Ureter (tissue), 1 donor: Measurements from ENCODE around the gene CAPRIN2. TPM values are rescaled to one million over a fixed set of nuclear protein-coding genes. Genes with fewer than 3 reads are reported as not detected.

Experiments used
- DNase-seq: peaks from one replicate; pipeline ENCODE4 v3.0.0-alpha.2; 2020; ENCODE audit warnings: low spot score
- total RNA-seq: library from RNA; stranded (reverse); gene quantifications from one replicate; pipeline ENCODE4 v1.2.4, GENCODE V29; 2023
- donor health status: DM: yes; HTN: yes; CAD: no.

Gene CAPRIN2
- total RNA-seq, 1 donor from 2014 or later = 32.0 TPM

GRCh38 chr12:30761730-30762129 lies 7.0 kb upstream of the CAPRIN2 start:
- no peak for DNase-seq

- DNase-seq = no peak
These were observed 2.6 kb upstream of the CAPRIN2 start for GRCh38 chr12:30757316-30757715.

GRCh38 chr12:30756074-30756473 lies 1.3 kb upstream of the CAPRIN2 start:
- DNase-seq = no peak

GRCh38 chr12:30755395-30755762 lies 628 bp upstream of the CAPRIN2 start:
- DNase-seq = no peak

GRCh38 chr12:30754383-30754749 lies 385 bp downstream of the CAPRIN2 start:
- no peak for DNase-seq

- DNase-seq = no peak
These were observed 884 bp downstream of the CAPRIN2 start for GRCh38 chr12:30753751-30754382.

- DNase-seq = no peak
These were observed 1.5 kb downstream of the CAPRIN2 start for GRCh38 chr12:30753233-30753632.

GRCh38 chr12:30752255-30752654 lies 2.5 kb downstream of the CAPRIN2 start:
- DNase-seq = no peak

GRCh38 chr12:30748147-30748546 lies 6.6 kb downstream of the CAPRIN2 start:
- DNase-seq = no peak

GRCh38 chr12:30746190-30746589 lies 8.6 kb downstream of the CAPRIN2 start:
- no peak for DNase-seq

- DNase-seq = no peak
These were observed 10.4 kb downstream of the CAPRIN2 start for GRCh38 chr12:30744321-30744720.

- DNase-seq = no peak
These were observed 14.5 kb downstream of the CAPRIN2 start for GRCh38 chr12:30740274-30740673.

- no peak for DNase-seq
These were observed 15.7 kb downstream of the CAPRIN2 start for GRCh38 chr12:30739020-30739419.

- DNase-seq = no peak
These were observed 21.7 kb downstream of the CAPRIN2 start for GRCh38 chr12:30732954-30733637.

- no peak for DNase-seq
These were observed 24.7 kb downstream of the CAPRIN2 start for GRCh38 chr12:30730011-30730410.

GRCh38 chr12:30729547-30729946 lies 25.2 kb downstream of the CAPRIN2 start:
- DNase-seq = no peak

GRCh38 chr12:30726647-30727046 lies 28.1 kb downstream of the CAPRIN2 start:
- DNase-seq = no peak

GRCh38 chr12:30725739-30726138 lies 29.0 kb downstream of the CAPRIN2 start:
- no peak for DNase-seq

- DNase-seq = no peak
These were observed 35.7 kb downstream of the CAPRIN2 start for GRCh38 chr12:30719060-30719459.

- no peak for DNase-seq
These were observed 47.0 kb downstream of the CAPRIN2 start for GRCh38 chr12:30707613-30708342.

- no peak for DNase-seq
These were observed 48.3 kb downstream of the CAPRIN2 start for GRCh38 chr12:30706476-30706875.

GRCh38 chr12:30701056-30701455 lies 53.7 kb downstream of the CAPRIN2 start:
- DNase-seq = no peak
